ENCODE data around the gene SERPINB10.

Gene SERPINB10

GRCh38 chr18:63949068-63949737 lies 41.4 kb downstream of the SERPINB10 start, which contains the start of gene HMSD:
TSS of gene HMSD (plus strand) at chr18:63949301. CDS start at chr18:63953456, 4,155 bp downstream.
- no peaks in the 10 kb centered on the region for H3K79me2 ChIP-seq (ENCODE audit: insufficient read depth, low read length)
- no peak within 1 kb of the TSS for H3K9ac ChIP-seq (ENCODE audit: low read depth, low read length)
- TF ChIP-seq EZH2 (IDR thresholded peaks at IDR 0.05; ENCODE audit: borderline replicate concordance, low read depth, low read length, severe bottlenecking) (no peak), CTCF (IDR thresholded peaks at IDR 0.05; ENCODE audit: borderline replicate concordance, extremely low read depth, low read length, poor library complexity, severe bottlenecking) (no peak)
- no peak within 1 kb of the TSS; the same call in 1 of the 2 replicates for H2AFZ ChIP-seq (ENCODE audit: low read depth, low read length)
- H3K36me3 ChIP-seq (ENCODE audit: insufficient read depth, low read length) = no peaks in the 10 kb centered on the region
- DNase-seq (no peak), ATAC-seq (ENCODE audit: insufficient read depth, low read depth) (no peak)
- H3K27me3 ChIP-seq (ENCODE audit: insufficient read depth, low read length, poor library complexity) = no peaks in the 10 kb centered on the region
- H3K4me2 ChIP-seq (ENCODE audit: insufficient read depth, low read length) = no peak within 1 kb of the TSS
- no peaks in the 10 kb centered on the region for H4K20me1 ChIP-seq (ENCODE audit: insufficient read depth, low read length)
- H3K4me3 ChIP-seq (ENCODE audit: low read depth in 1 of 2, low read length in 2 of 2) = no peak within 1 kb of the TSS
- no peak within 1 kb of the TSS for H3K27ac ChIP-seq (ENCODE audit: low read length)
- H3K4me1 ChIP-seq (ENCODE audit: insufficient read depth, low read length) = no peaks in the 10 kb centered on the region
- no peaks in the 10 kb centered on the region for H3K9me3 ChIP-seq (ENCODE audit: insufficient read depth, low read length, severe bottlenecking)

- Histone ChIP-seq H3K4me1 (ENCODE audit: insufficient read depth, low read length) (no peaks in the 10 kb centered on the region), H3K9me3 (ENCODE audit: insufficient read depth, low read length, severe bottlenecking) (no peaks in the 10 kb centered on the region), H3K27ac (ENCODE audit: low read length) (no peak overlapping the region), H3K4me2 (ENCODE audit: insufficient read depth, low read length) (no peak overlapping the region), H3K36me3 (ENCODE audit: insufficient read depth, low read length) (no peaks in the 10 kb centered on the region), H3K27me3 (ENCODE audit: insufficient read depth, low read length, poor library complexity) (no peaks in the 10 kb centered on the region), H2AFZ (ENCODE audit: low read depth, low read length) (no peak overlapping the region), H3K79me2 (ENCODE audit: insufficient read depth, low read length) (no peaks in the 10 kb centered on the region), H3K9ac (ENCODE audit: low read depth, low read length) (no peak overlapping the region), H3K4me3 (ENCODE audit: low read depth in 1 of 2, low read length in 2 of 2) (no peak overlapping the region), H4K20me1 (ENCODE audit: insufficient read depth, low read length) (no peaks in the 10 kb centered on the region)
- TF ChIP-seq EZH2 (IDR thresholded peaks at IDR 0.05; ENCODE audit: borderline replicate concordance, low read depth, low read length, severe bottlenecking) (no peak), CTCF (IDR thresholded peaks at IDR 0.05; ENCODE audit: borderline replicate concordance, extremely low read depth, low read length, poor library complexity, severe bottlenecking) (peak; percentile 6)
- DNase-seq (no peak), ATAC-seq (ENCODE audit: insufficient read depth, low read depth) (no peak)
These were observed 43.5 kb downstream of the SERPINB10 start for GRCh38 chr18:63951302-63951705.

GRCh38 chr18:63953811-63954210 lies 46.1 kb downstream of the SERPINB10 start:
- no peaks in the 10 kb centered on the region for H3K9me3 ChIP-seq (ENCODE audit: insufficient read depth, low read length, severe bottlenecking)
- H3K27me3 ChIP-seq (ENCODE audit: insufficient read depth, low read length, poor library complexity) = peaks cover 6% of the 10 kb centered on the region
- ATAC-seq (ENCODE audit: insufficient read depth, low read depth) (no peak), DNase-seq (no peak)
- H3K27ac ChIP-seq (ENCODE audit: low read length) = no peak overlapping the region
- no peaks in the 10 kb centered on the region for H3K36me3 ChIP-seq (ENCODE audit: insufficient read depth, low read length)
- H3K4me2 ChIP-seq (ENCODE audit: insufficient read depth, low read length) = no peak overlapping the region
- H3K79me2 ChIP-seq (ENCODE audit: insufficient read depth, low read length) = no peaks in the 10 kb centered on the region
- H2AFZ ChIP-seq (ENCODE audit: low read depth, low read length) = no peak overlapping the region
- H3K9ac ChIP-seq (ENCODE audit: low read depth, low read length) = no peak overlapping the region
- H4K20me1 ChIP-seq (ENCODE audit: insufficient read depth, low read length) = no peaks in the 10 kb centered on the region
- TF ChIP-seq CTCF (IDR thresholded peaks at IDR 0.05; ENCODE audit: borderline replicate concordance, extremely low read depth, low read length, poor library complexity, severe bottlenecking) = no peak
- no peak for TF ChIP-seq EZH2 (IDR thresholded peaks at IDR 0.05; ENCODE audit: borderline replicate concordance, low read depth, low read length, severe bottlenecking)
- no peaks in the 10 kb centered on the region for H3K4me1 ChIP-seq (ENCODE audit: insufficient read depth, low read length)
- no peak overlapping the region for H3K4me3 ChIP-seq (ENCODE audit: low read depth in 1 of 2, low read length in 2 of 2)
